Sigmoid colon (tissue), 4 donors: ENCODE results near the gene SLC25A10.

Experiments used
- EP300 ChIP-seq, 4 donors: sonication (generic); formaldehyde crosslinking; IDR thresholded peaks; one replicate each; pipeline ENCODE4 v1.6.1; 2017; ENCODE audit warnings: antibody characterized with exemption in 4 of 4
- POLR2A ChIP-seq, 2 donors: fragments of 450-650 bp; IDR thresholded peaks; one replicate each; pipeline ENCODE4 v1.6.1; 2016; ENCODE audit warnings: antibody characterized with exemption in 2 of 2, mild to moderate bottlenecking in 2 of 2, moderate library complexity in 2 of 2
- POLR2AphosphoS5 ChIP-seq, 4 donors: sonication (generic); formaldehyde crosslinking; IDR thresholded peaks; one replicate each; pipeline ENCODE4 v1.6.1; 2017; ENCODE audit warnings: antibody characterized with exemption in 4 of 4

DNA sequence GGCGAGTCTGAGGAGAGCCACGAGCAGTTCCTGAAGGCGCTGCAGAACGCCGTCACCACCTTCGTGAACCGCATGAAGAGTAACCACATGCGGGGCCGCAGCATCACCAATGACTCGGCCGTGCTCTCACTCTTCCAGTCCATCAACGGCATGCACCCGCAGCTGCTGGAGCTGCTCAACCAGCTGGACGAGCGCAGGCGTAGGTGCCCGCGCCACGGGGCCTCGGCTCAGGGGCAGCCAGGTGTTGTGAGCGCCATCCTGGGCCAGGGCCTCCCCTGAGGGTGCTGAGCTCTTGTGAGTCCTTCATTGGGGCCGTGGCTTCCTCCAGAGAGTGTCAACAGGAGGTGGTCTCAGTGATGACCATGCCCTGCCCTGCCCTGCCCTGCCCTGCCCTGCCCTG is 16.3 kb upstream of the SLC25A10 start:
- TF ChIP-seq POLR2AphosphoS5 (IDR thresholded peaks at IDR 0.05) (no peak), EP300 (IDR thresholded peaks at IDR 0.05) (no peak), POLR2A (IDR thresholded peaks at IDR 0.05) (no peak)
